GM04504 (cell line): ENCODE results near the gene C1orf56.

ENCODE experiments used
- DNase-seq: peaks from one replicate; pipeline ENCODE4 v3.0.0-alpha.2; 2012; ENCODE audit warnings: low read depth

The C1orf56 gene, protein sequence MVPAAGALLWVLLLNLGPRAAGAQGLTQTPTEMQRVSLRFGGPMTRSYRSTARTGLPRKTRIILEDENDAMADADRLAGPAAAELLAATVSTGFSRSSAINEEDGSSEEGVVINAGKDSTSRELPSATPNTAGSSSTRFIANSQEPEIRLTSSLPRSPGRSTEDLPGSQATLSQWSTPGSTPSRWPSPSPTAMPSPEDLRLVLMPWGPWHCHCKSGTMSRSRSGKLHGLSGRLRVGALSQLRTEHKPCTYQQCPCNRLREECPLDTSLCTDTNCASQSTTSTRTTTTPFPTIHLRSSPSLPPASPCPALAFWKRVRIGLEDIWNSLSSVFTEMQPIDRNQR

DNA sequence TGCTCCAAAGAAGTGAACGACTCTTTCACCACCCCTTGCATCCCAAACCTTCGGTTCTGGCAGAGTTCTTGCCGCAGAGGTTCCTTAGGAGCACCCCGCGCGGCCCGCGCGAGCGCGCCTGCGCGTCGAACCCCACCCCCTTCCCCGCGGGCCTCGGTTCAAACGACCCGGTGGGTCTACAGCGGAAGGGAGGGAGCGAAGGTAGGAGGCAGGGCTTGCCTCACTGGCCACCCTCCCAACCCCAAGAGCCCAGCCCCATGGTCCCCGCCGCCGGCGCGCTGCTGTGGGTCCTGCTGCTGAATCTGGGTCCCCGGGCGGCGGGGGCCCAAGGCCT is at the start of gene C1orf56:
TSS of gene C1orf56 (plus strand) at position 161 of the 334 bp plus-strand sequence. CDS start at position 258, 97 bp downstream.
- DNase-seq = no peak

GRCh38 chr1:150997949-150998348 is 49.6 kb upstream of the C1orf56 start:
- DNase-seq = no peak

DNA sequence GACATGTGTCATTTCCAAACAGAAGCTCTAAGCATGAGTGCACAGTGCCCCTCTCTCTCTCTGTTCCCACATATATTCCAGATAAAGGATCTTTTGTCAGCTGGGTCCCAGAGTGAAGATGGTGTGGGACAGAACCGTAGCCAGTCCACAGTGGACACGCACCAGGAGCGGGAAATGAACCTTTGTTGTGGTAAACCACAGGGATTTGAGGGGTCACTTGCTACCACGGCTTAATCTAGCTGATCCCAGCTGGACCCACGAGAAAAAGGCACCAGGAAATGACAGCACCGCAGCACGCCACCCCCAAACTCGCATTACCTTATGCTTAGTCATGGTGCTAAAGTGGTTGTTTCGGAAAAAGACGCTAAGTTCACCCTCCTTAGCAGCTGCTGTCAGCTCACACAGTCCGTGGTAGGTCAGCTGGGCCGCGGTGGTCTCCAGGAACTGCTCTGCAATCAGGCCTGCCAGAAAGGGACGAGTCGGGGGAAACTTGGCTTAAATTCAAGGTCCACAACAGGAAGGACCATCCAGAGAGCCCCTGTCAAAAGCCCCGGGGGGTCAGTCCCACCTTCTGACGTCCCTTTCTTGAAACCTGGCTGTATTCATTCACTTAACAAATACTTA is 48.4 kb upstream of the C1orf56 start:
- DNase-seq = no peak

GRCh38 chr1:150999926-151000325 is 47.6 kb upstream of the C1orf56 start:
- no peak for DNase-seq

- no peak for DNase-seq
Observed at GRCh38 chr1:151000408-151000807, 47.1 kb upstream of the C1orf56 start.

- no peak for DNase-seq
Observed at GRCh38 chr1:151001602-151002001, 45.9 kb upstream of the C1orf56 start.

DNA sequence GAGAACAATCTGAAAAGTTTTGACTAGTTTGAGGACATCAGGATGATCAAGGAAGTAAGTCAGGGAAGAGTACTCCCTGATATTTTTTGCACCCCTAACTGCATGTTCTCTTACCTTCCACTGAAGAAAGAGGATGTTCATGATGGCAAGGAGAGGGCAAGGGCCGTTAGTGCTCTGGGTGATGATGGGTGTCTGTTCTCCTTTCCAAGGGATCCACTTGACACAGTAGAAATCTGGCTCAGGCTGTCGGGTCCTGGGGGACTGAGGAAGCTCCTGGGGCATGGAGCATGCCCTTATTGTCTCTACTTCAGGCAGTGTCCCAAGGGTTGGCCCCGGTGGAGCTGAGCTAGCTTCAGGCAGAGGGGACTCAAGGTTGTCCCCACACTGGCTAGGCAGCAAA is 45.5 kb upstream of the C1orf56 start:
- DNase-seq = no peak

DNA sequence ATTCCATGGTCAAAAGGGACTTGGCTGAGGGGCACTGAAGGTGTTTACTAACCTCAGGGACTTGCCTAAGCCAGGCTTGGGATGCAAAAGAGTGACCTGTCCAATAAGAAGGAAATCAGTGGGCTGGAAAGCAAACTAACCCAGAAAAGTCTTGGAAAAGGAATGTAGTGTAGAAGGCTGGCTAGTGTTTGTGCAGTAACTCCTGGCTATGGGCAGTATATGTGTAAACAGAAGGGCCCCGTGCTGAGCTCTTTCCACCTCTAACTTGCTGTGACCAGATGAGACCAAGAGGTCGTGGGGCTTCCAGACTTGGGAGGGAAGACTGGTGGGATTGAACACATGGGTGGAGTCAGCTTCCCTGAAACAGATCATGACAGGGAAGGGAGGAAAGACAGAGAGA is 44.9 kb upstream of the C1orf56 start:
- DNase-seq = no peak

DNA sequence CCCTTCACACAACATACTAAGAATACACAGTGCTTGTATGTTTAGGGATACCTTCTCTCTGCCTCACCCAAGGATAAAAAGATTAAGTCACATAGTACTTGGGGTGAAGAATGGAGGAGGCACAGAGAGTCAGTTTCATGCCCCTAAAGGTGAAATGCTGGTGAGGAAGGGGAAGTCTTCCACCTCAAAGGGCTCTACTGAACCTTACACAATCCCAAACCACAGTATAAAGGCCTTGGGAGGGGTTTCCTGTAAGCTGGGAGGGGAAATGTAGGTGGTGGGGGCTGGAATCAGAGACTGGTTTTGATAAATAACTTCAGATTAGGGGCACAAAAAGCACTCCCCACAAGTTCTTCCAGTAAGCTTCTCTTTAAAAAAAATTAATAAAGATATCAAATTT is 44.4 kb upstream of the C1orf56 start:
- DNase-seq = no peak

- DNase-seq = no peak
Observed at GRCh38 chr1:151005729-151006319, 41.7 kb upstream of the C1orf56 start.

DNA sequence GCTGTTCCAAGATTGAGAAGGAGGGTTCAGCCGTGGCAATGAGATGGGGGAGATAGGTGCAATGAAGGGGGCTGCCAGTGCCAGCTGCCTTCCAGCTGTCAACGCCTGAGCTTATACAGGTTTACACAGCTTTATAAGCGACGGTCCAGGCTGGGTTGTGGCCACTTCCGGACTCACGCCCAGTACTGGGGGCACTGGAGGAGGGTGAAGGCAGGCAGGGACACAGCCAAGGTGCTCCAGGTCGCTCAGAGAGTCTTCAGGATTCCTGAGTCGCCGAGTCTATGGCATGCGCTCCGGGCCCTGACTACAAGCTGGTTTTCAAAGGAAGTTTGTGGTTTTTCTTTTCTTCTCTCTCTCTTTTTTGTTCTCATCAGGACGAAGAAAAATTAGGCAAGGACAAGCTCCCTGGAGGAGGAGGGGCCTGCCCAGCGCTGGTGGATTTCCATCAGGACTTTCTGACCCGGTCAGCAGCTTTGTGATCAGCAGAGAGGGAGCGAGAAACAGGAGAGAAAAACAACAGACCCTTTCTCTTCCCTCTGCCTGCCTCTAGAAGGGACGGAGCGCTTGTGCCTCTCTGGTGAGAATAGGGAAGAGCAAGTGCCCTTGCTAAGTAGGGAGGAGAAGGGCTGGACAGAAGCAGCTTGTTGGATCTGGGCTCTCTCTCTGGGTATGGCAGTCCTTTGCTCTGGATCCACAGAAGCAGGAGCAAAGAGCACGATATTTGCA is 41.1 kb upstream of the C1orf56 start, which contains the start of gene MINDY1:
TSS of gene MINDY1 (minus strand) at position 576 of the 726 bp plus-strand sequence. CDS start 4,285 bp downstream, outside the sequence.
- peak; percentile 77 for DNase-seq

- no peak for DNase-seq
Observed at GRCh38 chr1:151007853-151008243, 39.7 kb upstream of the C1orf56 start.

DNA sequence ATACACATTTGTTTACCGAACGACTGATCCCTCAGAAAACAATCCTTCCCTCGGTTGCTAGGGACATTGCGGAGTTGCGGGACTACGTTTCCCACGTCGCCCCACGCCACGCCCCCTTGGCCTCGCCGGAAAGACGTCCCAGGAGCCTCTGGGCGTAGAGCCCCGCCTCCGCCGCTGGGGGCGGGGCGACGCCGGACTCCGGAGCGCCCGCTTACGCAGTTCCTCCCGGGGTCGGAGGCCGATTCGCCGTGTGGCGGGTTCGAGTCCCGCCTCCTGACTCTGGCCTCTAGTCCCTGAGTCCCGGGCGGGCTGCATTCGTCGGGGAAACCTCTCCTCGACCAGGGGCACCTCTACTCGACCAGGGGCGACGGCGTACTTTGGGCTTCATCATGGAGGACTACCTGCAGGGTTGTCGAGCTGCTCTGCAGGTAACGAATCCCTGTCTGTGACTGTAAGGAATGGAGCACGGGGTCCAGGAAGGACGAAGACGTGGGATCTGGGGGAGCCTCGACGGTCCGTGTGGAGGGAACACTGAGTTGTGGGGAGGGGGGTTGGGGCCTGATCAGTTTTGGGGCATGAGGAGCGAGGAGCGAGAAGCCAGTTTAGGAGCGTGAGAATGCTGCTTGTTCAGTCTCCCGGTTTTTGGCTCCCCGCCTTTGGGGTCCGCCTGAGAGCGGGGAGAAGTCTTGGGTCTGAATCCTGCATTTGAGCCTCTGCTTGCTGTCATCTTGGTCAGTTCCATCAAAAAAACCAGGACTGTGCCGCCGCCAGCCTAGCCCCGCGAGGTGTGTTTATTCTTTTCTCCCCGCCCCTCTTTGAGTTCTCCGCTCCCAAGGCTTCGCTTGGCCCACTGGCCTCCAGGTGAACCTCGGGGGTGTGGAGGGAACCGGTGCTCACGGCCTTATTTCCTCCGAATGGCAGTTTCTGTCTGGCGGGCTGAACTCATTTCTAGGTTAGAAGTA is 39.0 kb upstream of the C1orf56 start, which contains the start of gene PRUNE1:
TSS of gene PRUNE1 (plus strand) at position 206 of the 962 bp plus-strand sequence. CDS start at position 390, 184 bp downstream.
- DNase-seq = peak; percentile 93

DNA sequence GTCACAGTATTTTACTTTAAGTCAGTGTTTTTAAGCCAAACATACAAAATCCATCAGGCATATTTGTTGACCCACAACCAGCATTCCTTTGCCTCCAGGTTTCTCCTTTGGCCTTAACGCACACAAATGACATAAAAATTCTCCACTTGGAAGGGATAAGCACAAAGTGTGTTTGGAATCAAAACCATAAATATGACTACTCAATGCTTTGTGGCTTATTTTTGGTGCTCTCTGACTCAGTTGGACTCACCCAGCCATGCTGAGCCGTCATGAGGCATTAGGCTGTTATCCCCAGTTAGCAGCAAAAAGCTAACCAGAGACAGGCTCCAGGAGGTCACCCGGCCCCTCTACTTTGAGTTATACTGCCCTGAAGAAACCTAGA is 38.4 kb upstream of the C1orf56 start:
- peak; percentile 17 for DNase-seq

- DNase-seq = no peak
Observed at GRCh38 chr1:151009674-151010345, 37.7 kb upstream of the C1orf56 start.

- DNase-seq = no peak
Observed at GRCh38 chr1:151010346-151010726, 37.2 kb upstream of the C1orf56 start.

GRCh38 chr1:151011154-151011850 is 36.2 kb upstream of the C1orf56 start:
- DNase-seq = no peak

GRCh38 chr1:151012684-151013471 is 34.7 kb upstream of the C1orf56 start:
- DNase-seq = no peak

DNA sequence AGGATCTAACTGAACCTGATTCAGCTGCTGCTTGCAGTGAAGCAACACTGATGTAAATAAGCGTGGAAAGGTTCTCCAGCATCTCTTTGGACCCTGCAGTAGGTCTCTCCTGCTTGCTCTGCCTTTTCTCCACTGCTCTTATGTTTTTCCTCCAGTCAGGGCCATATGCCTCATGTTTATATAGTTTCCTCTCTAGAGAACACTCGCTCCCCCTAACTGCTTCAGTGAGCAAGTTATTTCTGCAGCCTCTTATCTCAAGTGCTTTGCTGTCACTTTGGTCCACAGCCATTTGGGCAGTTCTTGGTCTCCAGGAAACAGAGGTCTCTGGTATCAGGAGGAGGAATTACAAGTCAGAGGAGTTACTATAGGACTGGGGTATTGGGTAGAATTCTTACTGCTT is 34.0 kb upstream of the C1orf56 start:
- DNase-seq = no peak
